Kidney epithelial cell (primary cell): ENCODE results near the gene DPP4. TPM values are rescaled to one million over a fixed set of nuclear protein-coding genes. Genes with fewer than 3 reads are reported as not detected.

ENCODE experiments used
- DNase-seq: peaks from one replicate; pipeline ENCODE4 v3.0.0-alpha.2; 2010; ENCODE audit warnings: low read depth
- H3K27me3 ChIP-seq: 2 replicates; pipeline ENCODE4 v1.6.0; 2011; ENCODE audit warnings: low read length; ENCODE audit not compliant: control insufficient read depth, insufficient read depth
- H3K36me3 ChIP-seq: 2 replicates; pipeline ENCODE4 v1.5.1; 2011; ENCODE audit warnings: low read length; ENCODE audit not compliant: control insufficient read depth, insufficient read depth
- H3K4me3 ChIP-seq: 2 replicates; pipeline ENCODE4 v1.5.1; 2011; ENCODE audit warnings: low read depth, mild to moderate bottlenecking, control low read depth, low read length
- total RNA-seq: library from RNA; depleted of rRNA; stranded (reverse); fragments of >200 nt; gene quantifications from 2 replicates; pipeline ENCODE4 v1.2.3, GENCODE V29; 2015
- TF ChIP-seq, protein P1 (sequence below): IDR thresholded peaks from 2 replicates; pipeline ENCODE4 v1.5.1; 2011; ENCODE audit warnings: mild to moderate bottlenecking, moderate library complexity, low read length, control low read depth, inconsistent platforms; ENCODE audit not compliant: insufficient read depth, poor library complexity, severe bottlenecking

Gene DPP4
- total RNA-seq, 1 donor from 2014 or later, result 61.6 TPM

GRCh38 chr2:161974461-161974860 is 99.6 kb downstream of the DPP4 start:
- H3K4me3 ChIP-seq, result no peak overlapping the region
- TF ChIP-seq, protein P1, sequence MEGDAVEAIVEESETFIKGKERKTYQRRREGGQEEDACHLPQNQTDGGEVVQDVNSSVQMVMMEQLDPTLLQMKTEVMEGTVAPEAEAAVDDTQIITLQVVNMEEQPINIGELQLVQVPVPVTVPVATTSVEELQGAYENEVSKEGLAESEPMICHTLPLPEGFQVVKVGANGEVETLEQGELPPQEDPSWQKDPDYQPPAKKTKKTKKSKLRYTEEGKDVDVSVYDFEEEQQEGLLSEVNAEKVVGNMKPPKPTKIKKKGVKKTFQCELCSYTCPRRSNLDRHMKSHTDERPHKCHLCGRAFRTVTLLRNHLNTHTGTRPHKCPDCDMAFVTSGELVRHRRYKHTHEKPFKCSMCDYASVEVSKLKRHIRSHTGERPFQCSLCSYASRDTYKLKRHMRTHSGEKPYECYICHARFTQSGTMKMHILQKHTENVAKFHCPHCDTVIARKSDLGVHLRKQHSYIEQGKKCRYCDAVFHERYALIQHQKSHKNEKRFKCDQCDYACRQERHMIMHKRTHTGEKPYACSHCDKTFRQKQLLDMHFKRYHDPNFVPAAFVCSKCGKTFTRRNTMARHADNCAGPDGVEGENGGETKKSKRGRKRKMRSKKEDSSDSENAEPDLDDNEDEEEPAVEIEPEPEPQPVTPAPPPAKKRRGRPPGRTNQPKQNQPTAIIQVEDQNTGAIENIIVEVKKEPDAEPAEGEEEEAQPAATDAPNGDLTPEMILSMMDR, result no peak
- H3K27me3 ChIP-seq, result no peaks in the 10 kb centered on the region
- no peak for DNase-seq
- H3K36me3 ChIP-seq, result no peaks in the 10 kb centered on the region

GRCh38 chr2:161972866-161973265 is 101.1 kb downstream of the DPP4 start:
- Histone ChIP-seq H3K27me3 (no peaks in the 10 kb centered on the region), H3K36me3 (no peaks in the 10 kb centered on the region), H3K4me3 (no peak overlapping the region)
- TF ChIP-seq, protein P1, result no peak
- DNase-seq, result no peak

DNA sequence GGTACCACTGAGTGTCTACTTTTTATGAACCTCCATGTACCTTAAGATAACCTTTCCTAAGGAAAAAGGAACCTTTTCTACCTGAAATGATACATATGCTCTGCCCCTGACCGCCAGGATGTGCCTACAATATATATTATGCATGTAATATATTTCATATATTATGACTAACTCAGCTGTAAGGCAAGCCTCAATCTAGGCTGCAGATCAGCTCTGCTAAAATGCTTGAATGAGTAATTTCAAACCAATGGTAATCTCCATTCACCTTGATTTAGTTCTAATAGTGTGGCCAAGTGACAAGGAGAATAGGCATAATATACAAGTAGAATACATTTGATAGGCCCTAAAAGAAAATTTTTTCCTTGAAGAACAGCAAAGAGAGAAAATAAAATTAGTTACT is 101.8 kb downstream of the DPP4 start:
- H3K36me3 ChIP-seq, result no peaks in the 10 kb centered on the region

DNA sequence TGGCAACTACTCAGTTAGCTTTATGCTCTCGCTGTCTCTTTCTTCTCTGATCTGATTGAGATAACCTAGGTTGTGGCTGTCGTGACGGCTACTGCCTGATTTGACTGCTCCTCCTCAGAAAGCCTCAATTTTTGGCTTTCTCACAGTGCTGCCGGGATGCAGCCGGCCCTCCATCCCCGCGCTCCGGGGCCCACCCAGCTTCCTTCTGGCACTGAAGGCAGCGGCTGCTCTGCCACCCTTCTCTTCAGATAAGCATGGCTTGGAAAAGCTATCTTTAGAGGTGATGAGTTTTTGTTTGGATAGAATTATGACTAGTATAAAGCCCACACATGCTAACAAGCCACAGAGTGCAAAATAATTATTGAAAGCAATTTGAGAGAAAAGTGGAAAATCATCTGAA is 102.5 kb downstream of the DPP4 start:
- TF ChIP-seq, protein P1, result no peak

More for the DNA sequence above, 101.8 kb downstream of the DPP4 start:
- TF ChIP-seq, protein P1, result no peak
- no peaks in the 10 kb centered on the region for H3K27me3 ChIP-seq
- no peak for DNase-seq
- no peak overlapping the region for H3K4me3 ChIP-seq

GRCh38 chr2:161969159-161969558 is 104.9 kb downstream of the DPP4 start:
- H3K27me3 ChIP-seq, result no peaks in the 10 kb centered on the region
- no peak overlapping the region for H3K4me3 ChIP-seq
- no peaks in the 10 kb centered on the region for H3K36me3 ChIP-seq
- no peak for DNase-seq
- TF ChIP-seq, protein P1, result no peak

More for the DNA sequence above, 102.5 kb downstream of the DPP4 start:
- Histone ChIP-seq H3K36me3 (no peaks in the 10 kb centered on the region), H3K27me3 (no peaks in the 10 kb centered on the region), H3K4me3 (no peak overlapping the region)
- no peak for DNase-seq

DNA sequence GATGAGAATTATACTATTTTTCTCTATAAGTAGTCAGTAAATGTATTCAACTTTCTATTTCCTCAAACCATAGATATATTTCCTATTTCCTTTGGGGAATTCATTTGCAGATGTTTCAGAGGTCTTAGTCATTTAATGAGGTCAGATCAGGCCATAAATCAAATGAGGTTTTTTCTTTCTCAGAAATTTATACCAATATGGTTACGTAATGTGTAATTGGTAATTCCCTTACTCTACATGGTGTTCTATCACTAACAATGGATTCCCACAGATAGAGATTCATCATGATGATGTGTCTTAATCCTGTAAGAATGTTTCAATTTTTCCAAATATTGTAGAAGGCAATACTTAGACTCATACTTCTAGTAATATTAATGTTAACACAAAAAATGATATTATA is 108.0 kb downstream of the DPP4 start:
- Histone ChIP-seq H3K27me3 (no peaks in the 10 kb centered on the region), H3K36me3 (no peaks in the 10 kb centered on the region), H3K4me3 (no peak overlapping the region)
- DNase-seq, result no peak
- TF ChIP-seq, protein P1, result no peak
